Measurements from ENCODE around the gene ST6GALNAC3.

The ST6GALNAC3 gene

GRCh38 chr1:76287917-76288316 lies 213.4 kb downstream of the ST6GALNAC3 start:
- no peak for DNase-seq (ENCODE audit: low read depth in 2 of 2)

GRCh38 chr1:76288758-76289483 lies 214.4 kb downstream of the ST6GALNAC3 start:
- DNase-seq (ENCODE audit: low read depth in 2 of 2) = no peak

GRCh38 chr1:76289692-76290091 lies 215.1 kb downstream of the ST6GALNAC3 start:
- DNase-seq (ENCODE audit: low read depth in 2 of 2) = no peak

DNA sequence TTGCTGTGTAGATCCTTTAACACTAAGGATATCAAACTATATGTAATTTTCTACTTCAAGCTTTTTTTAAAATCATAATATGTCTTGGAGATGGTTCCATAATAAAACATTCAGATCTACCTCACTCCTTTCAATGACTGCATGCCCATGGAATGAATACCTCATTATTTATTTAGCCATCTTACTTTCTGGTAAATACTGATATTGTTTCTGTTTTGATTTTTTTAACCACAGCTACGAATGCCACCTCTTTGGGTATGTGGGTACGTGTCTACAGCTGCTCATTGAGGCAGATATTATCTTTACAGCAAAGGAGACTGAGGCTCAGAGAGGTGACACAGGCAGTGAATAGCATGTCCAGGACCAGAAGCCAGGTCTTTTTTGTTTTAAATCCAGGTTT lies 215.7 kb downstream of the ST6GALNAC3 start:
- no peak for DNase-seq (ENCODE audit: low read depth in 2 of 2)

DNA sequence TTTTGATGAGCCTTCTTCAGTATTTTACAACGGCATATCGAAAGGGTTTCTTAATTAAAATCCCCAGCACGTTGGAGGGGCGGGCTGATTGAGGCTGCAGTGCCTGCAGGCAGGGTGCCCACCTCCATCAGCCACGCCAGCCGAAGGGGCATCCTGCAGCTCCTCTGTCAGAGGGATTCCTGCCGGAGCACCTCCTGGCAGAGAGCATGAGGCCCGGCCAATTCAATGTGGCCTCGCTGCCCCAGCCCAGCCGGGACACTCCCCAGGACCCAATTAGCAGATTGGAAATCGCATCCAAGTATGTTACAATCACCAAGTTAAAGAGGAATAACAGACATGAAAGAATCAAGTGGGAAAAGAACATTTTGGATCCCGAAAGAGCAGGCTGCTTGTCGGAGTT lies 216.6 kb downstream of the ST6GALNAC3 start:
- no peak for DNase-seq (ENCODE audit: low read depth in 2 of 2)

DNA sequence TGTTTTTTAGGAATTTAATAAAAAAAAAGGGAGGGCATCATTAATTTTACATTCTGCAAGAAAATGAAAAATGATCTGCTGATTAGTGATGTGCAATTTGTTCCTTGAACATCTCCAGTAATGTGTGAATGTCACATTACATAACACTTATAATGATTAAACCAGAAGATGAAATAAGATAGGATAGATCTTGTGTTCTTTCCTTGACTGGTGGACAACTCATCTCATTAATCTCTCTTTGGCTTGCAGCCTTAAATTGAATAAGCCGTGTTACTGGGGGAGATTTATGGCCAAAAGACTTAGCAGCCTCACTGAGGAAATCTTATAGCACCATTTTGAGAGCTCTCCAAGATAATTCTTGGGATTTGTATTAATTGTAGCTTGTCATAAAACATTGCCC lies 217.2 kb downstream of the ST6GALNAC3 start:
- DNase-seq (ENCODE audit: low read depth in 2 of 2) = no peak

DNA sequence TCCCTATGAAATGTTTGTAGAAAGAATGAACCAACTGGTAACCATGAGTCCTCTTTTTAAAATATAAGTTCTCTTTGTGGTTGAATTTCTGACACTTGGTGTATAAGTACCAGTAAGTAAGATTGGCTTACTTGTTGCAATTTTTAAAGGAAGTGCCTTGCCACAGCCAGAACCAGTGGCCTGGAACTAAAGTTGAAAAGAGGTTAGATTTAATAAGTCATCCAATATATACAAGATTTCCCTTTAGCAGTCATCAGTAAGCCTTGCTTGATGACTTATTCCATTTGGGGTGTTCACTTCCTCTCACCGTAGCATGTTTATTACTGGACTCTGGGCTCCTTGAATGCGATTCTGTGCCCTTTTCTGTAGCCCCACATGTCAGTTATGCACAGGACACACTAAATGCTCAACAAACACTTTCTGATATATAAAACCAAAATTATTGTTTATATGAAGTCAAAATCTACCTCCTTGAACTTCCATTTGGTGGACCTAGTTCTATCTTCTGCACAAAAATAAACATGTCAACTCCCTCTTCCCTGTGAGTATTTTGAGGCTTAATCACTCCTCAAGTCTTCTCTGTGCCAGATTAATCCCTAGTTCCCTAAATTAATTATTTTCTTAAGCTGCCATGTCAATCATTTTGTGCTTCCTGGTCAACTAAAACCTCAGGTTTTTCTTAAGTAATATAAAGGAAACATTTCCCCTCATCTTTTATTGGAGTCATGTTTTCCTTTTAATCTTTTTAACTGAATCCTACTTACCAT lies 218.1 kb downstream of the ST6GALNAC3 start:
- no peak for DNase-seq (ENCODE audit: low read depth in 2 of 2)

DNA sequence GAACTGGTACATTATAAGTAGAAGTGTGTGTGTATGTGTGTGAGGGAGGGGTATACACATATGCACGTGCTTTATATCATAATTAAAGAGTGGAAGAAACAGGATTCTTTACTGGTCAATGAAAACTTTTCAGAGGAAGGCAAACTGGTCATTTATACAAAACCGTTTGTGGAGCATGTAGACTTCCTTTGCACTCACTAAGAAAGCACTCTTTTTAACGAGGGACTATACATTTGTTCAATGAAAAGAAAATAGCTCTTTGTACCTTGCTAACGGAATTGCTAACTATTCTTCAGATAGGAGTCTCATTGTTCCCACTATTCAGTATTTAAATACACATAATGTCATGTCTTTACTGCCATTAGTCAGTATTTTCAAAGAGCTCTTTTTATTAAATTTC lies 219.3 kb downstream of the ST6GALNAC3 start:
- no peak for DNase-seq (ENCODE audit: low read depth in 2 of 2)

DNA sequence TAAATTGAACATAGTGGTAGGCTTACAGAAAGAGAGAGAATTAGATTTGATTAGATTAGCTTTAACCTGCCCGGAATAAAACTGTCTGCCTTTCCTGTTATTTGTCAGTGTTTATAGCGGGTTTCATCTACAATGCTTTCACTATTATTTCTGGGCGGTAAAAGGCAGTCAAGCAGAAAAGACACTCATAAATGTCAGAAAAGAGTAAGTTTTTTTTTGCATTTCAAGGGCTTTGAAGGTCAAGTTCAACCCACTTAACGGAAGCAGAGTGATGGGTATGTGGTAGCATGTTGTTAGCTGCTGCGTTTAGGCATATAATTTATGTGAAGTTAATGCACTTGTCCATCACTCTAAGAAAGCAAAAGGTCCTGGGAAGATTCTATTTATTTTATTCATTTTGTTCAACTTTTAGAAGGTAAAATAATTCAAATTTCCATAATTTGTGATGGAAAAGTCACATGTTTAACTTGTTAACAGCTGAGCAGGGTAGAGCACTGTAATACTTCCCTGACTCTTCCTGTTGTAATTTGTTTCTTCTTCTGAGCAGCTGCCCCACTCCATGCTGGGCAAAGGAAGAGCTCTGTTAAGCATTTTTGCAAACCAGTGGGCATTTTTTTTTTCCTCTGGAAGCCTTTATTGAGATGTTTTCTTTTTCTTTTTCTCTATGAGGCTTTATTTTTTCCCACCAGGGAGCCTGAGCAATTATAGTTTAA lies 220.1 kb downstream of the ST6GALNAC3 start:
- DNase-seq (ENCODE audit: low read depth in 2 of 2) = no peak

DNA sequence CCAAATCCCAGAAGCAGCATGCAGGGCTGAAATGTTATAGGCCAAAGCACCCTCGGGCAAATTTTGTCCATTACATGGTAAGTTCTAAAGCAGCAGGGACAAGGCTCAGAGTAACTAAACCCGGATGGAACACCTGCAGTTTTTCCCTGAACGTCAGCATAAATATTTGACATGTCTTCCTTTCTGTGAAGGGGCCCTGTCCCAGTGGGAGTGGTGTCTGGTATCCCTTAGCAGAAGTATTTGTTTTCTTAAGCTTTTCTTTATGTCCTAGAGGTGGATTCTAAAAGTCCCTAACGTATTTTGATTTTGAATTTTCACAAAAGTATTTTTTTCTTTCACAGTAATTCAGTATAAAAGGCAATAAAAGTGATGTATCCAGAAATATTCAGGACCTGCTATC lies 223.9 kb downstream of the ST6GALNAC3 start:
- DNase-seq (ENCODE audit: low read depth in 2 of 2) = no peak

- DNase-seq (ENCODE audit: low read depth in 2 of 2) = no peak
These were observed 224.5 kb downstream of the ST6GALNAC3 start for GRCh38 chr1:76299036-76299435.

GRCh38 chr1:76300556-76300955 lies 226.0 kb downstream of the ST6GALNAC3 start:
- DNase-seq (ENCODE audit: low read depth in 2 of 2) = no peak

DNA sequence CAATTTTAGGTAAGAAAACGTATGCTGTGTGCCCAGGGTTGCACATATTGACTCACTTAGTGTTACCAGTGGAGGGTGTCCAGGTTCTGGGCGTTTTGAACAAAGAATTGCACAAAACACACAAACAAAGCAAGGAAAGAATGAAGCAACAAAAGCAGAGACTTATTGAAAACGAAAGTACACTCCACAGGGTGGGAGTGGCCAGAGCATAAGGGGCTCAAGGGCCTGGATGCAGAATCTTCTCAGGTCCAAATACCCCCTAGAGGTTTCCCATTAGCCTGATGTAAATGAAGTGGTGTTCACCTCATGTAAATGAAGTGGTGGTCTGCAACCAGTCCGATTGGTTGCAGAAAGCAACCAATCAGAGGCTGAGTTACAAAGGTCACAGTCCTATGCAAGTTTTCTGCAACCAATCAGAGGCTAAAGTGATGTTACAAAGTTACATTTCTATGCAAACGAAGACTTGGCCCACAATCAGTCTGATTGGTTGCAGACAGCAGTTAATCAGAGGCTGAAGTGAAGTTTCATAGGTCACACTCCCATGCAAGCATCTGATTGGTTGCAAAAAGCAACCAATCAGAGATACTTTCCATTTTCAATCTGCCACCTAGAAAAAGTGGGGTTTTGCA lies 228.3 kb downstream of the ST6GALNAC3 start:
- no peak for DNase-seq (ENCODE audit: low read depth in 2 of 2)

- no peak for DNase-seq (ENCODE audit: low read depth in 2 of 2)
These were observed 228.8 kb downstream of the ST6GALNAC3 start for GRCh38 chr1:76303340-76303717.

- DNase-seq (ENCODE audit: low read depth in 2 of 2) = no peak
These were observed 238.8 kb downstream of the ST6GALNAC3 start for GRCh38 chr1:76313304-76313703.

GRCh38 chr1:76314730-76315129 lies 240.2 kb downstream of the ST6GALNAC3 start:
- DNase-seq (ENCODE audit: low read depth in 2 of 2) = no peak

DNA sequence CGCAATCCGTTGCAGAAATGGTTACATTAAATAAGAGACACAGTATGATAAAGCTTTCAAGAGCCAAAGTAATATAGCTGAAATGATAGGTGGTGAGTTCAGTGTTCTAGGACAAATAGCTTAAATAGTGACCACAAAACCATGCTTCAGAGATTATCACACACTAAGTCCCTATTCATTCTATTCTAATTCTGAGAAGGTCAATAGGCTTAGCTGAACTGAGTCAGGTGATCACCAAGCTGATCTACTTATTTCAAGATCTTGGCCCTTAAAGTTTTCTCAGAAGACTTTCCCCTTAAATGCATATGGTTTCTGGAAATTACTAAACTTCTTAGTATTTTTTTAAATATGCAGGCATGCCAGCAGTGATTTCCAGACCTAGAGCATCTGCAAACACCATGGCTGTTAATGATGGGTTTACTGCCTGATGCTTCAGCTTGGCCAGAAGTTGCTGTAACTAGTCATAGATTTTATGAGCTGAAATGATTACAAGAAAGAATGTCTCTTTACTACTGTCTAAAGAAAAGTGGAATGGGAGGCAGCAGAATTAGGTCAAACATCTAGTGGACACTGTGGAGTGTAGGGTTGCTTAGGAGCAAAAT lies 242.9 kb downstream of the ST6GALNAC3 start:
- no peak for DNase-seq (ENCODE audit: low read depth in 2 of 2)

- peak in 1 of 2 donors; percentile 3 for DNase-seq (ENCODE audit: low read depth in 2 of 2)
These were observed 256.6 kb downstream of the ST6GALNAC3 start for GRCh38 chr1:76330991-76331603.

- no peak for DNase-seq (ENCODE audit: low read depth in 2 of 2)
These were observed 261.3 kb downstream of the ST6GALNAC3 start for GRCh38 chr1:76335882-76336281.

DNA sequence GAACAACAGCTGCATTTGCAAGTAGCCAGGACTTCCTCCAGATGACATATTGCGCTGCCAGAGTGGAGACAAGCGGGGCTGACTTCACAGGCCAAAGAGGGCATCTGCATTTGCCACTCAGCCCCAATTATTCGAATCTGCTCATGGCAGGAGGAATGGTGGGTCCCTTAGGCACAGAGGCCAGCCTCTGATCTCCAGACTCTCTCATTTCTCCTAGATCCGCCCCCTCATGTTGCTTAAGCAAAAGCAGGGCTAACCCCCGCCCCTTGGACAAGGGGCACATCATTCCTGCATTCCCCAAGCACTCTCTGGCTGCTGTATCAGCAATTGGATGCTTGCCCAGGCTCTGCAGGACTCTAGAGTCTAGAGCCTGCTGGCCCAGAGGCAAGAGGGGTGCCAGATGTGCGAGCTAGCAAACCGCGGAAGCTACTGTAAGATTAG lies 262.4 kb downstream of the ST6GALNAC3 start:
- no peak for DNase-seq (ENCODE audit: low read depth in 2 of 2)

DNA sequence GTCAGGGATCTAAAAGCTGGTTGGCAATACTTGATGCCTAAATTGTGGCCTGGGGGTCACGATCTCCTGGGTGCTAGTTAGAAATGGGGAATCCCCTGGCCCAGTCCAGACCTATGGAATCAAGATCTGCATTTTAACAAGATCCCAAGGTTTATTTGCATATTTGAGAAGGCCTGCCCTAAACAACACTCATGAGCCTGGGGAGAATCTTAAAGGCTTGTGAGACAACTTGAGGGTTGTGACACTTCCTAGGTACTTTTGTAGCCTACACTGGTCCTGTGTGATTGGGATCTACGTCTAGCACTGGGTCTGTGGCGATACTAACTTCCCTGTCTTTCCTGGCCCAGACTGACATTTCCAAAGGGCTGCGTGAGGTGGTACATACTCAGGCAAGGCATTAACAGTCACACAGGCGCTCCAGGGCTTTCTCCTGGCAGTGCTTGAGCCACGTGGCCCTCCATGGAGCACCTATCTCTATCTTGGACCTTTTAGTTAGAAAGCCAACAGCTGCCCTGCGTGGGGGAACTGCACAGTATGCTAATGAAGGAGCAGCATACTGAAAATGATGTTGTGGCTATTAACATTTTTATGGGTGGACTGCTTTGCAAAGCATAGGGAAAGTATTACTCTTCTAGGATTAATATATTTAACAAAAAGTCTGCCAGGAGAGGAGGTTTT lies 263.1 kb downstream of the ST6GALNAC3 start:
- DNase-seq (ENCODE audit: low read depth in 2 of 2) = no peak
